ENCODE data around the gene PRF1. TPM values are rescaled to one million over a fixed set of nuclear protein-coding genes. Genes with fewer than 3 reads are reported as not detected.

The PRF1 gene
- total and polyA plus RNA-seq, 9 donors, result 0.28 to 1.6 (median 0.53) TPM

GRCh38 chr10:70568113-70568512 is 34.4 kb downstream of the PRF1 start:
- H3K27me3 ChIP-seq (ENCODE audit: control insufficient read depth, insufficient read depth, low read length), result no peaks in the 10 kb centered on the region
- no peaks in the 10 kb centered on the region for H3K9me3 ChIP-seq (replicated peaks; ENCODE audit: control insufficient read depth, low read depth, low read length)
- H3K4me1 ChIP-seq (ENCODE audit: control insufficient read depth, insufficient read depth, low read length), result peaks cover 17% of the 10 kb centered on the region
- H3K4me3 ChIP-seq (ENCODE audit: low read length), result no peak overlapping the region
- H3K36me3 ChIP-seq (ENCODE audit: control insufficient read depth, insufficient read depth, low read length), result peaks cover 9% of the 10 kb centered on the region
- H3K27ac ChIP-seq (ENCODE audit: low read length), result no peak overlapping the region
- no peak for DNase-seq
- WGBS (ENCODE audit: insufficient coverage), result 90% methylated on average over 2 of the region's 3 CpGs

GRCh38 chr10:70567603-70568002 is 34.9 kb downstream of the PRF1 start:
- H3K4me1 ChIP-seq (ENCODE audit: control insufficient read depth, insufficient read depth, low read length), result peaks cover 23% of the 10 kb centered on the region
- H3K4me3 ChIP-seq (ENCODE audit: low read length), result no peak overlapping the region
- no peak overlapping the region for H3K27ac ChIP-seq (ENCODE audit: low read length)
- no peaks in the 10 kb centered on the region for H3K27me3 ChIP-seq (ENCODE audit: control insufficient read depth, insufficient read depth, low read length)
- no peaks in the 10 kb centered on the region for H3K9me3 ChIP-seq (replicated peaks; ENCODE audit: control insufficient read depth, low read depth, low read length)
- WGBS (ENCODE audit: insufficient coverage), result 62% methylated on average over 4 of the region's 4 CpGs
- peaks cover 9% of the 10 kb centered on the region for H3K36me3 ChIP-seq (ENCODE audit: control insufficient read depth, insufficient read depth, low read length)
- no peak for DNase-seq

GRCh38 chr10:70566515-70567290 is 35.8 kb downstream of the PRF1 start:
- Histone ChIP-seq H3K4me1 (ENCODE audit: control insufficient read depth, insufficient read depth, low read length) (peaks cover 30% of the 10 kb centered on the region), H3K27me3 (ENCODE audit: control insufficient read depth, insufficient read depth, low read length) (no peaks in the 10 kb centered on the region), H3K27ac (ENCODE audit: low read length) (no peak overlapping the region), H3K36me3 (ENCODE audit: control insufficient read depth, insufficient read depth, low read length) (peaks cover 9% of the 10 kb centered on the region), H3K9me3 (replicated peaks; ENCODE audit: control insufficient read depth, low read depth, low read length) (no peaks in the 10 kb centered on the region), H3K4me3 (ENCODE audit: low read length) (no peak overlapping the region)
- DNase-seq, result no peak
- 87% methylated on average over 10 of the region's 18 CpGs for WGBS (ENCODE audit: insufficient coverage)

- no peaks in the 10 kb centered on the region for H3K9me3 ChIP-seq (replicated peaks; ENCODE audit: control insufficient read depth, low read depth, low read length)
- H3K4me3 ChIP-seq (ENCODE audit: low read length), result no peak overlapping the region
- WGBS (ENCODE audit: insufficient coverage), result 67% methylated on average over 11 of the region's 18 CpGs
- peaks cover 33% of the 10 kb centered on the region for H3K4me1 ChIP-seq (ENCODE audit: control insufficient read depth, insufficient read depth, low read length)
- no peaks in the 10 kb centered on the region for H3K27me3 ChIP-seq (ENCODE audit: control insufficient read depth, insufficient read depth, low read length)
- DNase-seq, result no peak
- H3K36me3 ChIP-seq (ENCODE audit: control insufficient read depth, insufficient read depth, low read length), result peaks cover 9% of the 10 kb centered on the region
- H3K27ac ChIP-seq (ENCODE audit: low read length), result no peak overlapping the region
Measured at GRCh38 chr10:70565556-70566514, 36.7 kb downstream of the PRF1 start.

- H3K27ac ChIP-seq (ENCODE audit: low read length), result no peak overlapping the region
- H3K9me3 ChIP-seq (replicated peaks; ENCODE audit: control insufficient read depth, low read depth, low read length), result no peaks in the 10 kb centered on the region
- no peak for DNase-seq
- no peak overlapping the region for H3K4me3 ChIP-seq (ENCODE audit: low read length)
- WGBS (ENCODE audit: insufficient coverage), result 82% methylated on average over 2 of the region's 6 CpGs
- peaks cover 42% of the 10 kb centered on the region for H3K4me1 ChIP-seq (ENCODE audit: control insufficient read depth, insufficient read depth, low read length)
- no peaks in the 10 kb centered on the region for H3K27me3 ChIP-seq (ENCODE audit: control insufficient read depth, insufficient read depth, low read length)
- peaks cover 9% of the 10 kb centered on the region for H3K36me3 ChIP-seq (ENCODE audit: control insufficient read depth, insufficient read depth, low read length)
Measured at GRCh38 chr10:70564901-70565351, 37.6 kb downstream of the PRF1 start.

- WGBS (ENCODE audit: insufficient coverage), result 85% methylated on average over 14 of the region's 21 CpGs
- no peak overlapping the region for H3K4me3 ChIP-seq (ENCODE audit: low read length)
- H3K9me3 ChIP-seq (replicated peaks; ENCODE audit: control insufficient read depth, low read depth, low read length), result no peaks in the 10 kb centered on the region
- H3K27ac ChIP-seq (ENCODE audit: low read length), result no peak overlapping the region
- H3K4me1 ChIP-seq (ENCODE audit: control insufficient read depth, insufficient read depth, low read length), result peaks cover 49% of the 10 kb centered on the region
- no peaks in the 10 kb centered on the region for H3K27me3 ChIP-seq (ENCODE audit: control insufficient read depth, insufficient read depth, low read length)
- H3K36me3 ChIP-seq (ENCODE audit: control insufficient read depth, insufficient read depth, low read length), result peaks cover 9% of the 10 kb centered on the region
- no peak for DNase-seq
Measured at GRCh38 chr10:70564113-70564725, 38.3 kb downstream of the PRF1 start.

- Histone ChIP-seq H3K4me3 (ENCODE audit: low read length) (no peak overlapping the region), H3K4me1 (ENCODE audit: control insufficient read depth, insufficient read depth, low read length) (peaks cover 55% of the 10 kb centered on the region), H3K27ac (ENCODE audit: low read length) (peak overlapping the region; percentile 26), H3K9me3 (replicated peaks; ENCODE audit: control insufficient read depth, low read depth, low read length) (no peaks in the 10 kb centered on the region), H3K36me3 (ENCODE audit: control insufficient read depth, insufficient read depth, low read length) (peaks cover 9% of the 10 kb centered on the region), H3K27me3 (ENCODE audit: control insufficient read depth, insufficient read depth, low read length) (no peaks in the 10 kb centered on the region)
- no peak for DNase-seq
- WGBS (ENCODE audit: insufficient coverage), result 42% methylated on average over 7 of the region's 7 CpGs
Measured at GRCh38 chr10:70563230-70563629, 39.3 kb downstream of the PRF1 start.

- WGBS (ENCODE audit: insufficient coverage), result 49% methylated on average over 7 of the region's 15 CpGs
- H3K4me1 ChIP-seq (ENCODE audit: control insufficient read depth, insufficient read depth, low read length), result peaks cover 55% of the 10 kb centered on the region
- DNase-seq, result peak; percentile 83
- peak overlapping the region; percentile 76 for H3K27ac ChIP-seq (ENCODE audit: low read length)
- H3K4me3 ChIP-seq (ENCODE audit: low read length), result no peak overlapping the region
- H3K9me3 ChIP-seq (replicated peaks; ENCODE audit: control insufficient read depth, low read depth, low read length), result no peaks in the 10 kb centered on the region
- H3K36me3 ChIP-seq (ENCODE audit: control insufficient read depth, insufficient read depth, low read length), result peaks cover 10% of the 10 kb centered on the region
- no peaks in the 10 kb centered on the region for H3K27me3 ChIP-seq (ENCODE audit: control insufficient read depth, insufficient read depth, low read length)
Measured at GRCh38 chr10:70562036-70562755, 40.3 kb downstream of the PRF1 start.

GRCh38 chr10:70561558-70561957 is 41.0 kb downstream of the PRF1 start:
- no peak for DNase-seq
- peaks cover 13% of the 10 kb centered on the region for H3K36me3 ChIP-seq (ENCODE audit: control insufficient read depth, insufficient read depth, low read length)
- no peaks in the 10 kb centered on the region for H3K9me3 ChIP-seq (replicated peaks; ENCODE audit: control insufficient read depth, low read depth, low read length)
- peaks cover 55% of the 10 kb centered on the region for H3K4me1 ChIP-seq (ENCODE audit: control insufficient read depth, insufficient read depth, low read length)
- no peak overlapping the region for H3K4me3 ChIP-seq (ENCODE audit: low read length)
- 64% methylated on average over 5 of the region's 6 CpGs for WGBS (ENCODE audit: insufficient coverage)
- H3K27ac ChIP-seq (ENCODE audit: low read length), result peak overlapping the region; percentile 76
- no peaks in the 10 kb centered on the region for H3K27me3 ChIP-seq (ENCODE audit: control insufficient read depth, insufficient read depth, low read length)
